H9 (cell line): ENCODE results near the gene MAGED4B. TPM values are rescaled to one million over a fixed set of nuclear protein-coding genes. Genes with fewer than 3 reads are reported as not detected.

Source experiments
- DNase-seq: peaks from one replicate; pipeline ENCODE4 v3.0.0-alpha.2; 2017
- H2AFZ ChIP-seq: one replicate; pipeline ENCODE4 v1.6.1; 2013; ENCODE audit warnings: mild to moderate bottlenecking, low read length, control low read depth, moderate library complexity
- H2AK5ac ChIP-seq: 2 replicates; pipeline ENCODE4 v1.6.1; 2013; ENCODE audit warnings: low read length, control low read depth, mixed read lengths; ENCODE audit not compliant: insufficient read length
- H2BK120ac ChIP-seq: one replicate; pipeline ENCODE4 v1.6.1; 2013; ENCODE audit warnings: low read depth, mild to moderate bottlenecking, low read length, control low read depth, inconsistent platforms; ENCODE audit not compliant: poor library complexity, severe bottlenecking
- H2BK12ac ChIP-seq: 2 replicates; pipeline ENCODE4 v1.6.1; 2013; ENCODE audit warnings: low read length, control low read depth, mixed read lengths, low read depth; ENCODE audit not compliant: insufficient read length
- H2BK15ac ChIP-seq: 2 replicates; pipeline ENCODE4 v1.6.1; 2013; ENCODE audit warnings: low read depth, low read length, control low read depth
- H2BK20ac ChIP-seq: one replicate; pipeline ENCODE4 v1.6.1; 2013; ENCODE audit warnings: low read depth, mild to moderate bottlenecking, low read length, control low read depth, inconsistent platforms; ENCODE audit not compliant: poor library complexity, severe bottlenecking
- H2BK5ac ChIP-seq: 2 replicates; pipeline ENCODE4 v1.6.1; 2013; ENCODE audit warnings: low read length, control low read depth, mixed read lengths; ENCODE audit not compliant: insufficient read length
- H3K14ac ChIP-seq: 2 replicates; pipeline ENCODE4 v1.6.1; 2013; ENCODE audit warnings: low read length, control low read depth; ENCODE audit not compliant: insufficient read depth
- H3K18ac ChIP-seq: 2 replicates; pipeline ENCODE4 v1.6.1; 2013; ENCODE audit warnings: low read depth, mild to moderate bottlenecking, mixed read lengths, low read length, control low read depth; ENCODE audit not compliant: insufficient read length
- H3K23ac ChIP-seq: 2 replicates; pipeline ENCODE4 v1.6.1; 2013; ENCODE audit warnings: low read length, control low read depth, mixed read lengths, low read depth; ENCODE audit not compliant: insufficient read length
- H3K23me2 ChIP-seq: 2 replicates; pipeline ENCODE4 v1.6.1; 2013; ENCODE audit warnings: low read depth, mild to moderate bottlenecking, mixed read lengths, low read length, control low read depth; ENCODE audit not compliant: insufficient read length, poor library complexity, severe bottlenecking
- H3K27ac ChIP-seq: 2 replicates; pipeline ENCODE4 v1.5.1; 2013; ENCODE audit warnings: low read length, control low read depth, mixed read lengths, low read depth; ENCODE audit not compliant: insufficient read length
- H3K27me3 ChIP-seq: 2 replicates; pipeline ENCODE4 v1.6.1; 2013; ENCODE audit warnings: low read length, control low read depth, inconsistent platforms; ENCODE audit not compliant: insufficient read depth
- H3K4ac ChIP-seq: 2 replicates; pipeline ENCODE4 v1.6.1; 2013; ENCODE audit warnings: low read depth, mild to moderate bottlenecking, control low read depth, inconsistent platforms, low read length, moderate library complexity
- H3K4me1 ChIP-seq: 2 replicates; pipeline ENCODE4 v1.6.1; 2013; ENCODE audit warnings: low read length, control low read depth, inconsistent platforms; ENCODE audit not compliant: insufficient read depth
- H3K4me2 ChIP-seq: 2 replicates; pipeline ENCODE4 v1.6.1; 2013; ENCODE audit warnings: low read length, control low read depth, mixed read lengths; ENCODE audit not compliant: insufficient read length, insufficient read depth
- H3K56ac ChIP-seq: 2 replicates; pipeline ENCODE4 v1.6.1; 2013; ENCODE audit warnings: low read depth, mild to moderate bottlenecking, mixed read lengths, low read length, control low read depth; ENCODE audit not compliant: insufficient read length
- H3K79me1 ChIP-seq: 2 replicates; pipeline ENCODE4 v1.6.1; 2013; ENCODE audit warnings: low read depth, mild to moderate bottlenecking, moderate library complexity, low read length, control low read depth, inconsistent platforms; ENCODE audit not compliant: insufficient read depth, poor library complexity, severe bottlenecking
- H3K79me2 ChIP-seq: 2 replicates; pipeline ENCODE4 v1.6.1; 2013; ENCODE audit warnings: low read length, control low read depth, inconsistent platforms; ENCODE audit not compliant: insufficient read depth
- H3K9ac ChIP-seq: 2 replicates; pipeline ENCODE4 v1.6.1; 2013; ENCODE audit warnings: low read length, control low read depth, mixed read lengths; ENCODE audit not compliant: insufficient read length; ENCODE audit errors: extremely low read depth
- H3K9me3 ChIP-seq: one replicate; pipeline ENCODE4 v1.6.1; 2013; ENCODE audit warnings: low read depth, low read length, inconsistent platforms; ENCODE audit not compliant: control insufficient read depth
- H3T11ph ChIP-seq: one replicate; pipeline ENCODE4 v1.6.1; 2013; ENCODE audit warnings: mild to moderate bottlenecking, low read length, control low read depth, inconsistent platforms
- H4K20me1 ChIP-seq: one replicate; pipeline ENCODE4 v1.6.1; 2013; ENCODE audit not compliant: control insufficient read depth, insufficient read length, insufficient read depth
- H4K5ac ChIP-seq: 2 replicates; pipeline ENCODE4 v1.6.1; 2013; ENCODE audit warnings: low read depth, mild to moderate bottlenecking, mixed read lengths, low read length, control low read depth; ENCODE audit not compliant: insufficient read length
- H4K8ac ChIP-seq: replicated peaks from 2 replicates; pipeline ENCODE4 v1.6.1; 2013; ENCODE audit warnings: low read length, control low read depth, mixed read lengths, low read depth; ENCODE audit not compliant: insufficient read length
- H4K91ac ChIP-seq: 2 replicates; pipeline ENCODE4 v1.6.1; 2013; ENCODE audit warnings: low read depth, mild to moderate bottlenecking, moderate library complexity, mixed read lengths, low read length, control low read depth; ENCODE audit not compliant: insufficient read length
- H3K27ac Mint-ChIP-seq, 3 experiments: 2 replicates in 2 of 3; 3 replicates in 1 of 3; pipeline ENCODE4 v1.8.0; 2020 to 2021; ENCODE audit warnings: mixed read lengths in 3 of 3, mild to moderate bottlenecking in 1 of 3, moderate library complexity in 1 of 3
- H3K27me3 Mint-ChIP-seq: 2 replicates; pipeline ENCODE4 v1.8.0; 2021; ENCODE audit warnings: low read depth, mild to moderate bottlenecking, moderate library complexity, mixed read lengths
- H3K36me3 Mint-ChIP-seq, 3 experiments: 2 replicates in 2 of 3; 3 replicates in 1 of 3; pipeline ENCODE4 v1.8.0; 2020 to 2021; ENCODE audit warnings: low read depth in 3 of 3, mixed read lengths in 3 of 3; ENCODE audit not compliant: insufficient read depth in 1 of 3
- H3K4me1 Mint-ChIP-seq, 2 experiments: 2 replicates each; pipeline ENCODE4 v1.8.0; 2020; ENCODE audit warnings: mixed read lengths in 2 of 2
- H3K4me3 Mint-ChIP-seq, 2 experiments: 2 replicates in 1 of 2; 3 replicates in 1 of 2; pipeline ENCODE4 v1.8.0; 2020 to 2021; ENCODE audit warnings: mild to moderate bottlenecking in 2 of 2, mixed read lengths in 2 of 2, moderate library complexity in 1 of 2
- H3K9me3 Mint-ChIP-seq, 2 experiments: 2 replicates in 1 of 2; 3 replicates in 1 of 2; pipeline ENCODE4 v1.8.0; 2020; ENCODE audit warnings: mild to moderate bottlenecking in 2 of 2, mixed read lengths in 2 of 2, moderate library complexity in 1 of 2
- CTCF ChIP-seq: fragments of 200-600 bp; sonication (generic); conservative IDR thresholded peaks from 3 replicates; pipeline ENCODE4 v1.8.0; 2021; ENCODE audit warnings: antibody characterized with exemption, mild to moderate bottlenecking
- WGBS: extraction: QIAGEN DNeasy Blood & Tissue Kit; methylation state at CpG from one replicate; pipeline ENCODE4 v1.1.7; 2013; ENCODE audit warnings: missing lambda C conversion rate, low lambda C conversion rate, mixed read lengths; ENCODE audit not compliant: insufficient read length; ENCODE audit errors: extremely low coverage; 5-methylcytosine and 5-hydroxymethylcytosine counted together
- total RNA-seq: library from RNA; stranded (reverse); gene quantifications from 2 replicates; pipeline ENCODE4 v1.2.1, GENCODE V29; 2021

Gene MAGED4B
- total RNA-seq, 1 experiment from 2014 or later = 118 TPM

- Mint-ChIP-seq H3K4me3 (no peak overlapping the region), H3K36me3 (peaks cover 4 to 12% (median 4%) of the 10 kb centered on the region in 3 experiments; a peak in 6 of 7 replicates), H3K27ac (no peak overlapping the region), H3K27me3 (peaks cover under 1% of the 10 kb centered on the region), H3K9me3 (peaks cover 82 to 84% of the 10 kb centered on the region in 2 experiments), H3K4me1 (no peaks in the 10 kb centered on the region)
- Histone ChIP-seq H2BK20ac (no peak overlapping the region), H2BK5ac (no peak overlapping the region), H3K27ac (no peak overlapping the region), H3K18ac (no peak overlapping the region), H3K9me3 (peaks cover 28% of the 10 kb centered on the region), H3K14ac (no peak overlapping the region), H2AFZ (no peak overlapping the region), H2BK12ac (no peak overlapping the region), H3K79me1 (no peaks in the 10 kb centered on the region), H4K20me1 (no peaks in the 10 kb centered on the region), H3K56ac (no peak overlapping the region), H4K5ac (no peak overlapping the region), H3K79me2 (no peaks in the 10 kb centered on the region; the same call in 1 of the 2 replicates), H3K4ac (no peak overlapping the region), H2BK120ac (no peak overlapping the region), H3K4me1 (no peaks in the 10 kb centered on the region), H3K4me2 (no peak overlapping the region), H3K27me3 (no peaks in the 10 kb centered on the region), H4K8ac (no peak overlapping the region), H3K23me2 (no peaks in the 10 kb centered on the region), H2BK15ac (no peak overlapping the region), H3T11ph (no peak overlapping the region), H3K23ac (no peak overlapping the region), H2AK5ac (no peak overlapping the region), H3K9ac (no peak overlapping the region), H4K91ac (no peak overlapping the region)
- DNase-seq = no peak
- no CpG with 5 or more reads among the region's 2 CpGs for WGBS
- no peak for TF ChIP-seq CTCF
Observed at GRCh38 chrX:52031371-52031770, 37.6 kb downstream of the MAGED4B start.
